ENCODE results near the gene AMZ1.

GRCh38 chr7:2644562-2645273 is 43.3 kb upstream of the AMZ1 start:
- TF ChIP-seq CTCF (IDR thresholded peaks at IDR 0.05) (no peak), POLR2A (IDR thresholded peaks at IDR 0.05) (no peak), POLR2AphosphoS5 (IDR thresholded peaks at IDR 0.05) (no peak), EP300 (IDR thresholded peaks at IDR 0.05) (no peak)

Measured in sigmoid colon (tissue), 4 donors.